ENCODE measurements around the gene HOXA10.
A peak's percentile ranks its signal among the peaks of the same experiment; 100 is the strongest.

The HOXA10 gene

DNA sequence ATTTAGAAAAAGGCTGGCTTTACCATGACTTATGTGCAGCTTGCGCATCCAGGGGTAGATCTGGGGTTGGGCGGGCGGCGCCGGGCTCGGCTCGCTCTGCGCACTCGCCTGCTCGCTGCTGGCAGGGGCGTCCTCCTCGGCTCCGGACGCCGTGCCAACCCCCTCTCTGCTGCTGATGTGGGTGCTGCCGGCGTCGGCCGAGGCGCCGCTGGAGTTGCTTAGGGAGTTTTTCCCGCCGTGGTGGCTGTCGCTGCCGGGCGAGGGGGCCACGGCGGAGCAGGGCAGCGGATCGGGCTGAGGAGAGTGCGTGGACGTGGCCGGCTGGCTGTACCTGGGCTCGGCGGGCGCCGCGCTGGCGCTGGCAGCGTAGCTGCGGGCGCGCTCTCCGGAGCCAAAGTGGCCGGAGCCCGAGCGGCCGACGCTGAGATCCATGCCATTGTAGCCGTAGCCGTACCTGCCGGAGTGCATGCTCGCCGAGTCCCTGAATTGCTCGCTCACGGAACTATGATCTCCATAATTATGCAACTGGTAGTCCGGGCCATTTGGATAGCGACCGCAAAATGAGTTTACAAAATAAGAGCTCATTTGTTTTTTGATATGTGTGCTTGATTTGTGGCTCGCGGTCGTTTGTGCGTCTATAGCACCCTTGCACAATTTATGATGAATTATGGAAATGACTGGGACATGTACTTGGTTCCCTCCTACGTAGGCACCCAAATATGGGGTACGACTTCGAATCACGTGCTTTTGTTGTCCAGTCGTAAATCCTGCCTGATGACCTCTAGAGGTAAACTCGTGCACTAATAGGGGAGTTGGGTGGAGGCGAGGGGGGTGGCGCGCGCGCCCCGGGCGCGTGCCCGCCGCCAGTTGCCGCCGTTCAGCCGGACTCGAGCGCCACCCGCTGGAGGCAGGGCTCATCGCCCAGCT, 30.8 kb downstream of the HOXA10 start, which contains the start of gene HOXA5:
Gene HOXA5 (minus strand): TSS at position 659 of the 927 bp plus-strand sequence. CDS start 74 bp downstream, at position 585.
- DNase-seq = no peak

DNA sequence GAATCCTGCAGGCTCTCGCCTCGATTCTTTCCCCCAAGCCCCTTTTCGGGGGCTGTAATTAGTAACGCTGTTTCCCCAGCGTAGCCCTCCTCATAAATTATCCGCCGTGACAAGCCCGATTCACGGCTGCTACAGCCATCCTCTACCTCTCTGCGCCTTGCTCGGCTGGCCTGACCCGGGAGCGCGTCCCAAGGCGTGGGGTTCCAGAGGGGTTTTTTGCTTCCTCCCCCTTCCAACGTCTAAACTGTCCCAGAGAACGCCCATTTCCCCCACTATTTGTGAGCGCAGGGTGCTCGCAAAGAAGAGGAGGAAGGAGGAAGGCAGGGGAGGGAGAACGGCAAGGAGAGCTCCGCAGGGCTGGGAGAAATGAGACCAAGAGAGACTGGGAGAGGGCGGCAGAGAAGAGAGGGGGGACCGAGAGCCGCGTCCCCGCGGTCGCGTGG, 31.5 kb downstream of the HOXA10 start:
- no peak for DNase-seq

DNA sequence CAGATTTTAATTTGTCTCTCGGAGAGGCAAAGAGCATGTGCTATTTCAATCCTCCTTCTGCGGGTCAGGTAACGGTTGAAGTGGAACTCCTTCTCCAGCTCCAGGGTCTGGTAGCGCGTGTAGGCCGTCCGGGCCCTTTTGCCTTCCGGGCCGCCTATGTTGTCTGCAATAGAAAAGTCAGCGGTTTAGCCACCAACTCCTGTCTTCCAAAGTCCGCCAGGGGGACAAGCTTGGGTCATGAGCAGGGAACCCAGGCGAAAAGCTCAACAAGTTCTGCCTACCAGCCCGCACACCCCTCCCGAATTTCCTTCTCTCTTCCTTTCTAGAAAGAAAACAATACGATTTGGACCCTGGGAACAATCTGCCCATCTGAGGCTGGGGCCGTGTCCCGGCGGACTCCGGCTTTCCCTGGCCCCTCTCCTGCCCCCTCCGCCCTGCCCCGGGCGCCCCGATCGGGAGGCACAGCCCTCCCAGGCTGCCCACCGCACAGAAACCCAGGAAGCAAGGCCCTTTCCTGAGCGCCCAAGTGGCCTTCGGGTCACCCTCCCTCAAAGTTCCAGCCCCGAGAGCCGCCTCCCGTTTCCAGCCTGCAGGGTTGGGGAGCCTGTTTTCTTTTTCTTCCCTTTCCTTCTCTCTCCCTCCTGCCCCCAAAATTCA, 32.1 kb downstream of the HOXA10 start:
- no peak for DNase-seq

DNA sequence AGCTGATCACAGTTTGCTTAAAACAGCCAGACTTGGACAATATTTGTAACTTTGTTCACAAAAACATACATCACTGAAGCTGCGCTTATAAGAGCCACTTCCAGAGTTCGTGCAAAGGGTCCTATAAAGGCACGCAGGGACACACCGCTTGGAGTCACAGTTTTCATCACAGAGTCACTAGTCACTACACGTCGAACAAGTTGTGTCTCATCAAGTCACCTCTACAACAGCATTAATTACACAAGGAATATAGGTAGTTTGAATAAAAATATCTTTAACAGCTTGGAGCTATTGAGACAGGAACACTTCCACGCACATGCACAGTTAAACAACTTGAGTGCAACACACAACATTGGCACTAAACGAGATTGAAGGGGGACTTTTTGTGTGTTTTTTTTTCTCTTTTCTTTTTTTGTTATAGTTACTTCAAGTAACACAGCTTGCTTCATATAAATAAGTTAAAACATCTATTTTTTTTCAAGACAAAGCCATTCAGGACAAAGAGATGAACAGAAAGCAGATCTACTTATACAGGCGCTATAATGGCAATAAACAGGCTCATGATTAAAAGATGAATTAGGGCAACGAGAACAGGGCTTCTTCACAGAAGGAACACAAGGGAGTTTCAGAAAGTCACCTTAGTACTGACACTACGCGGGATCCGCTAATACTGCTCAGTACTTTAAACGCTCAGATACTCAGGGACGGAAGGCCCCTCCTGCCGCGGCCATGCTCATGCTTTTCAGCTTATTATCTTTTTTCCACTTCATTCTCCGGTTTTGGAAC, 32.8 kb downstream of the HOXA10 start:
- DNase-seq = no peak

DNA sequence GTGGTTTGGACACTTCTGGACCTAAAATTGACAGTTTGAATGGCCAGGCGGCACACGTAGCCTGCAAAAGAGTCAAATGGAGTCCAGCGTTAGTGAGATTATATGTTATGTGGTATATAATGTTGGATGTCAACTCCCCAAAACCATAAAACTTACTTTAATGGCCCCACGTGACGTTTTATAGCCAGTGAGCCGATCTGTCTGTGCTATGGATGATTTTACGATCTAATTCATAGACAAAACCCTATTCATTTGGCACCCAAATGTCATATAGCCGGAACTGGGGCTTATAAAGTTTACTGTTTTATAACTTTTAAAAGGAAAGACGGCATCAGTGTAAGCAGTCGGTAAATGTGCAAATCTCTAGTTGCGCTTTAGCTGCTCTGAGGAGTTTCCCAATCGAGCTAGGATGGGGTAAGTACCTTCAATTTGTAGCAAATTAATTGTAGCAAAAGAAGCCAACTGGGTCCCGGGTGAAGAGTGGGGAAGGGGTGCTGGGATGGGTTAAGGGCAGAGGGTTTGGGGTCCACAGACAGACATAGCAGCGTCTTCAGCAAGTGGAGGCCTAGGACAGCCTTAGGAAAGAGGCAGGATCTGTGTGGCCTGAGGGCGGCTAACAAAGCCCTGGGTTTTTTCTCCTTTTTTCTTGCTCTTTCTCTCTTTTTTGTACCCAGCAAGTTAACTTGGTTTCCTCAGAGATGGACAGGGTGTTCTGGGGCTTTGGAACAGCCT, 33.8 kb downstream of the HOXA10 start:
- no peak for DNase-seq

DNA sequence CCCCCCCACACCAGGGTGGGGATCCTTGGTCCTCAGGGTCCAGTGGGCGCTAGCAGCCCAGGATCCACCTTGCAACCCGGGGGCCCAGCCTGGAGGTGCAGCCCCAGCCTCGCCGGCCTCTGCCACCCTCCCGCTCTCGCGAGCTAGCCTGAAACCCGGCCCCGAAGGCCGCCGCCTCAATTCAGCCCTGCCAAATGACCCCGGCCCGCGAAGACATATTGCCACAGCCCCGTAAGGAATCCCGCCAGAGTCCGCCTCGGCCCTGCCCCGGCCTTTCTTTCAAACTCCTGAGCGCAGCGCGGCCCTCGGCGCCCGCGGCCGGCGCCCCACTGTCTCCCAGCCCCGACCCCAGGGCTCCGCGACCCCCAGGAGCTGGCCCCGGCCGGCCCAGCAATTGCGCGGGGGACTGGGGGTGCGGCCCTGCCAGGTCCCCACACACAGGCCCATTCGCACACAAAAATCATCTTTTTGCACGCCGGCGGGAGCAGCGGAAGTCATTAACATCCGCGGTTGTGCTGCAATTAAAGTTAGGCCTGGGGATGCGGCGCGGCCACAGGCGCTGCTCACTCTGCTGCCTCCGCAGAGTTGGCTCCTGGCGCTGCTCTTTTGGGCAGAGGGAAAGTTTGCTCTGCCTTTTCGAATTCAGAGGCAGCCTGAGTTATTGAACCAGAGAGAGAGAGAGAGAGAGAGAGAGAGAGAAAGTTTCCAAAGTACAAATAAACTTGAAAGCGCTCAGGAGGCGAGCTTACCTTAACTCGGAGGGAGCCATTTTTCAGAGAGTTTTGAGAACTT, 34.6 kb downstream of the HOXA10 start:
- DNase-seq = no peak

DNA sequence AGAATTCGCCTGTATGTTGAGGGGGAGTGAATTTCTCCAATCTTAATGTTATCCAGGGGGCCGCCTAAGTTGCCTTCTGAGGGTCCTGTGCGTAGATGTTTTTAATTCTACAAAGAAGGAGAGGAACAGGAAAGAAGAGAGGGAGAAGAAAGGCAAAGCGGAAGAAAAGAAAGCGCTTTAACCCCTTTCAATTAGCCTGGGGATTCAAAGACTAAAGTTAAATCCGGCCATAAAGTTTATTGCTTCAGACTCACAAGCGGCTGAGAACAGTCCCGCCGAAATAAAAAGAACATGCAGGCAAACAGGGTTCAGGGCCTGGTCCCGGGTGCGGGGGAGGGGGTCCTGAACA, 35.2 kb downstream of the HOXA10 start:
- no peak for DNase-seq

DNA sequence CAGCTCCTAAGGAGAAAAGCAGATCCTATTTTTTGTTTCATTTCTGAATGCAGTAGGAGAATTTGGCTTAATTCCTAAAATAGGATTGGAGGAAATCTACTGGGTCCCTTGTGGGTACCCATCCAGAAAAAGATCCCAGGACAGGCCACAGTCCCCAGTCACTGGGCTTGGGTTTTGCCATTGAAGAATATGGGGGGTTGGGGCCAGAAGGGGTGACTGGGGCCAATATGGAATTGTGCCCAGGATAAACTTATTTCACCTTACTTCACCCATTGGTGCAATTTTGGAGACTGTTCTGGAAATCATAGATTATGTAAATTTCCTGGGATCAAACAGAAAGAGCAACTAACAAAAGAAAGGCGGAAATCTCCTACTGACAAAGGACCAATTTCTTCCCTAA, 35.6 kb downstream of the HOXA10 start:
- no peak for DNase-seq

DNA sequence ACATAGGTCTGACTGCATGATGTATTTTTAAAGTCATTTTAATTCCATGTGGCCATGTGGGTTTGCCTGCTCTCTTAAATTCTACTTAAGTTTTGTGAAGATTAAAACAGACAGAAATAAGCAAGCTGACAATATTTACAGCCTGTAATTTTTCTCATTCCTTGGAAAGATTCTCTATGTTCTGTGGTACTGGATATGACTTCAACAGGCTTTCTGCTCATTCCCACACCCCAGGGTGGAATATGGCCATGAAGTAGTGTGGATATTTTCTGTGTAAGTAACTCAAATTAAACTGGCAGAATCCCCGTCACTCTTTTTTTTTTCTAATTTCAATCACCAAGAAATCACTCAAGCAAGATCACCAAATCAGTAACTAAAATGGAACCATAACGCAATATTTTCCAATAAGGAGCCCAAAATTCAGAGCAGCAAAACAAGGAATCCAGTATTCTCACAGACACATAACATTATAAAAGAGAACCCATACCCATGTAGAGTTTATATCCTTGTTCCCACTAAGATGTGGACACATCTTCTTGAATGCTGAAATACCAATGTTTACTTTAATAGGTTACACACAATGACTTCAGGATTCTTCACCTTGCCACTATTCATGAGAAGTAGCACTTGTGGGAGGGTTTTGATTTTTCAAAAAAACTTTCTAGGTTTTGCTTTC, 36.3 kb downstream of the HOXA10 start:
- no peak for DNase-seq

DNA sequence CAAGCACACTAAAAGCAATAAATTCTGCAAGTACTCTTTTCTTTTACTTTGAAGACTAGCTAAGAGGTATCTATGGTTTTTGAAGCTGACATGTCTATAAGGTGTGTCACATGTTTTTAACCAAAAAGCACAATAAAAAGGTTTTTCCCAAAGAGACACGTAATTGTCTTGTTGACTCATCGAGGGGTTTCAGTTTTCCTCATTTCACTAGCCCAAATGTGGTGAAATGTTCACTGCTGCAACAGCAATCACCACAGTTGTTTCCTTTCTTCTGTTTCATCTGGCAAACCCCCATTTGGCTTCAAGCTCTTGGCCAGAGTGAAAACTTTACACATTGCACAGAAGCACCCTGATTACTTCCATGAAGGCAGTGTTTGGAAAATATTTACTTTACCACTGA, 39.7 kb downstream of the HOXA10 start:
- no peak for DNase-seq

DNA sequence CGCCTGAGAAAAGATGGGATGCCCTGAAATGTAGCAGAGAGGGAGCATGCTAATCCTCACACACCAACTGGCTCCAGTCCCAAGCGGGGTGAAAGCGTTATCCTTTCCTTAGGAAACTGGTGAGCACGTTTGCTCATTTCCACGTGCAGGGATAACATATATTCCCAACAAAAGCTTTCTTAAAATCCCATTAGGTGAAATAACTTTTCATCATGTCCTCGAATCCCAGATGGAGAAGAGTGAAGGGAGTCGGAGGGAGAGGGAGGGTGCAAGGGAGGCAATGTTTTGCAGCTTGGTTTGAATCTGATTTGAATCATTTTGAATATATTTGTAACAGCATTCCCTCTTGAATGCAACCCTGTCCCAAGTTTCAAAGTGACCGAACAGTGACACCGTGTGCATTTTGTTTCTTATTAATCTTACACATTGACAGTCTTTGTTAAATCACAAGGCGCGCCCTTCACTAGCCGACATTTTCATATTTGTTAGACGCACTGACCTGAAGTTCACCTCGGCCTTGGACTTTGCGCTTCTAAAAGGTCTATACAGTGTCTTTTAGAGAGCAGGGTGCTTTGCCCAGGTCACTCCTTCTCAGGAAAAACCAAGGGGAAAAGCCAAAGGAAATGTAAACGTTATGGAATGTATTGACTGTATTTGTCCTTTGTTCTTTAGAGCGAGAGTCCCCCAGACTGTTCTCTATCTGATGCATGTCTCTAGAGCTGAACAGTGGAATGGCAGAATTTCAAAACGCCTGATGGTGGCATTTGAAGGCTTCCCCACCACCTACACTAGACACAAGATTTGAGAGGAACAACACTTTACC, 40.5 kb downstream of the HOXA10 start:
- no peak for DNase-seq

DNA sequence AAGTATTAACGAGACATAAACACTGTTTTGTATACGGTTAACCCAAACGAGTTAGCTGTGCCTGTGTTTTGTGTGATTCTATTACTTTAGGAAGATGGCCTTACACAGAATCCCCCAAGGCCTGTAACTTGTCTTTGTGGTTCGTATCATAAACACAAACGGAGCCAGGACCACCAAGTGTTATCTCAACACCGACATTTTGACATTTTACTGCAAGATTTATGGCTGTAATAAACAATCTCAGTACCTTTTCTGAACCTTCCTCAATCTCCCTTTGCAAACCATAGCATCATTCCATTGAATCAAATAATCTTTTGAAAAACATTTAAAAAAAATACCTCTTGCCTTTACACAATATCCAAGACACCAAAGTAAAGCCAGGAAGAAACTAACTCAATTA, 41.1 kb downstream of the HOXA10 start:
- DNase-seq = no peak

DNA sequence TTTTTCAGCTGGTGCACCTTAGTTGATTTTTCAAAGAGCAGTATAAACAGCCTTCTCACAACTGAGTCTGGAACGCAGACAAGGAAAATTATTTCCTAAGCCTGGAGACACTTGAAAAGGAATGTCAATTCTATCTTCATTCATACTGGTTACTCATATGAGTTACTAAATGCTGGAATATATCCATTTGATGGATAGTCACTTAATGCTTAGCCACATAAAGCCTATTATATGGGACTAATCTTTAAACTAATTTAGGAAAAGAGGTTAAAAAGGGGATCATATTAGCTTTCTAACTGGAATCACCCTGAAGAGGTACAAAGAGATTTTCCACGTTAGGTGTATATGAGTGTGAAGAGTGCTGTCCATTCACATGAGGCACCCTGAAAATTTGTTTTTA, 41.9 kb downstream of the HOXA10 start:
- DNase-seq = no peak

DNA sequence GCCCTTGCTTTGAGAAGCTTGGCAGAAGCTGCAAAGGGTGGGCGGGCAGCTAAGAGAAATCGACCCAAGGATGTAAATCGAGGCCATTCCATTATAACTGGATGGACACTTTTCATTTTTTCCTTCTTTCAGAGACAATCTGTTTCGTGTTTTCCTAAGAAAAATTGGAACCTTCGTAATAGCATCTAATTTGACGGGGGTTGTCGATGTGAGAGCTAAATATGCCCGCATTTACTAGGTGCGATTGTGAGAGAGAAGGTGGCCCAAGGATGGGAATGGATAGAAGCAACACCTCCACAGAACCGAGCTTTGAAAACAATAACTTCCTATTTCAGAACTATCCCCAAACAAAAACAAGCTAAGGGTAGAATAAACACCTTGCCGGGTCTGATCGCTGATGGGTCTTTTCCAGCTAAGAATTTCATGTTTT, 42.7 kb downstream of the HOXA10 start:
- DNase-seq = no peak

DNA sequence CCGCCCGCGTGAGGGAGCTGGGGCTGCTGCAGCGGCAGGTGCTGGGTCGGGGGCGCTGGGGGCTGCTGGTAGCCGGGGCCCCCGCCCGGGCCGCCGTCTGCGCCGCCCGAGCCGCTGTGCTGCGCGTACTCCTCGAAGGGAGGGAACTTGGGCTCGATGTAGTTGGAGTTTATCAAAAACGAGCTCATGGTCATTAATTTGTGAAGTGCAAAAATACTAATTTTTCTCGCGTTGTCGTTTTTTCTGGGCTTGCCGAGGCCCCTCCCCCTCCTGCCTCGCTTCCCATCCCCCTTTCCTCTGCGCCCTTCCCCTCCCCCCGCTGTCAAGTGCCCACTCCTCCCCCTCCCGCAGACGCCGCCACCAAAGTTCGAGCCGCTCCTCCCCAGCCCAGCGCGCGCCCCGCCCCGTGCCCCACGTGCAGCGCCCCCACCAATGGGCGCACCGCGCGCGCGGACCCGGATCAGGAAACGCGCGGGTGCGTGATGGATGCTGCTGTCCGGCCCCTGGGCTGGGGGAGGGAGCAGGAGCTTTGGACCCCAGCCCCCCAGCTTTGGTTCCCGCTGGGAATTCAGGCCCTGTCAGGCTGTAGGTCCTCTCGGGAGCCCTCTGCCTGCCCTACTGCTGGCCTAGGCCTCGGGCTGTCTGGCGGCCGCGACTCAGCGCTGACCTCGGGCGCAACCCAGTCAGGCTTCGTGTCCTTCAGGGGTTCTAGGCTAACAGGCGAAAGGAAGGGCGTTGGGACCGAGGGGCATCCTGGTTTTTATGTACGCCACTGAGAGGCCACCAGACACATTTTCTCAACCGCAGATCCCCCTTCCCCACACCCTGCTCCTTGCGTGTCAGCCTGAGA, 43.4 kb downstream of the HOXA10 start, which contains the start of gene HOXA4:
Gene HOXA4 (minus strand): TSS at position 218 of the 850 bp plus-strand sequence. CDS start 24 bp downstream, at position 194.
- DNase-seq = peak; percentile 94

DNA sequence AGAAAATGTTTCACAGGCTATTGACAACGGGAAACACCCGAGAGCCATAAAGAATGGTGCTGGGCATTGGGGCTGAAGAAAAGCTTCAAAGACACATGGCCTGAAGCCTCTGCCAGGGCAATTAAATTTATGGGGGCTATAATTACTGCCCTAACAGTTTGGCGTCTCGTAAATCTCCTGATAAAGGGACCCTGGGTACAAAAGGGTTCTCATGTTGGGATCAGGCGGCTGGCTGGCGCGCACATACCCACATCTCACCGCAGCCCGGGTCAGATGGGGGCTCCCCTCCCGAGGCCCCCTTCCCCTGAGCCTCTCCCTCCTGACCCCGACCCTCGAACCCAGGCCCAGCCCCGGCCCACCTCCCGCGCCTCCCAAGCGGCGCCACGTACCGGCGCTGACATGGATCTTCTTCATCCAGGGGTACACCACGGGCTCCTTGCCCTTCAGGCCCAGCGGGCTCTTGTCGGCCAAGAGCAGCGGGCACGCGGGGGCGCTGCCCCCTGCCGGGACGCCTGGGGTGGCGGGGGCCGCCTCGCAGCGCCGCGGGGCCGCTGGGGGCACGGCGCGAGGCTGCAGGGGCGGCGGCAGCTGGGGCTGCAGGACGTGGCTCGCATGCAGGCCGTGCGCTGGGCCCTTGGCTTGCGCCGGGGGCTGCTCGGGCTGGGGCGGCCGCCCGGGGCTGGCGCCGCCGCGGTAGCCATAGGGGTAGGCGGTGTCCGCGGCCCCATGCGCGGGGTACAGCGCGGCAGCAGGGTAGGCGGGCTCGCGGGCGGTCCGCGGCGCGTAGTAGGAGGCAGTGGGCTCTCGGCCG, 44.2 kb downstream of the HOXA10 start:
- DNase-seq = peak; percentile 29

DNA sequence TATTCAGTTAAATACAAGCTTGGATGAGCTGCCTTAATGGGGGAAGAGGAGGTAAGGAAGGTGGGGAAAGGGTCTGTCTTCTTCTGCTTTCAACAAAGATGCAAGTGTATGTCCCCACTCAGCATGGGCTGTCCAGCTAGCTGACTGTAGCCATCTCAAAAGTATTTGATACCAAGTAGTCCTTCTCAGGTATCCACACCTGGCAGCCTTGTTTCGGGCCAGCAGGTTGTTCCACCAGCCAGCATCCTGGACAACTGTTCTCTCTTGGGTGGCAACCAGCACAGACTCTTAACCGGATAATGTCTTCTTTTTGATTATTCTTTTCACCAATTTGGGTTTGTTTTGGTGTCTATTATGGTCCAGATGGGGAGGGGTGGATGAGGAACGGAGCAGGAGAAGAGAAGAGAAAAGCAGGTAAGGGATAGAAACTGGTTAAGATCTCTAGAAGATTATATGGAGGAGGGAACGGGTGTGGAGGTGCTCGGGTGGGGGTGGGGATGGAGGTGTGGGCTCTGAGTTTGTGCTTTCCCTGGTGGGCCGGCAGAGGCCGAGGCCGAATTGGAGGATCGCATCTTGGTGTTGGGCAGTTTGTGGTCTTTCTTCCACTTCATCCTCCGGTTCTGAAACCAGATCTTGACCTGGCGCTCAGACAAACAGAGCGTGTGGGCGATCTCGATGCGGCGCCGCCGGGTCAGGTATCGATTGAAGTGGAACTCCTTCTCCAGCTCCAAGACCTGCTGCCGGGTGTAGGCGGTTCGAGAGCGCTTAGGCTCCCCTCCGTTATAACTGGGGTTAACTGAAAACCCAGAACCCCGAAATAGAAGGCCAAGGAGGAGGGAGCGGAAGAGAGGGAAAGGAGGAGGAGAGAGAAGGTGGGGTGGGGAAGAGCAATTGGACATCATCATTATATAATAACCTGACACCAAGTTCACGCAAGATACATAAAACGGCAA, 45.1 kb downstream of the HOXA10 start:
- no peak for DNase-seq

Measured in NCI-H2171 (cell line).